Activated T-helper 17 cell treated with anti-CD3 and anti-CD28 coated beads, Interleukin-2, amount 50 U/mL, for 72 hours (primary cell): ENCODE results near the gene CFD. TPM values are rescaled to one million over a fixed set of nuclear protein-coding genes. Genes with fewer than 3 reads are reported as not detected.

Experiments
- ATAC-seq: fragments of 150-1000 bp; cut with Tn5 transposase; replicated peaks from 2 replicates; pipeline ENCODE4 v1.10.0; 2021; ENCODE audit warnings: mild to moderate bottlenecking, moderate library complexity
- H3K27ac Mint-ChIP-seq: one replicate; pipeline ENCODE4 v1.8.0; 2022; ENCODE audit warnings: mixed read lengths
- H3K27me3 Mint-ChIP-seq: one replicate; pipeline ENCODE4 v1.8.0; 2022; ENCODE audit warnings: mixed read lengths
- H3K36me3 Mint-ChIP-seq: one replicate; pipeline ENCODE4 v1.8.0; 2022; ENCODE audit warnings: low read depth, mild to moderate bottlenecking, mixed read lengths
- H3K4me1 Mint-ChIP-seq: one replicate; pipeline ENCODE4 v1.8.0; 2022; ENCODE audit warnings: mixed read lengths
- H3K4me3 Mint-ChIP-seq: one replicate; pipeline ENCODE4 v1.8.0; 2022; ENCODE audit warnings: mild to moderate bottlenecking, mixed read lengths
- H3K9me3 Mint-ChIP-seq: one replicate; pipeline ENCODE4 v1.8.0; 2022; ENCODE audit warnings: mixed read lengths
- total RNA-seq, 2 donors: library from RNA; stranded (reverse); gene quantifications; one replicate each; pipeline ENCODE4 v1.2.3, GENCODE V29; 2022

The CFD gene
- total RNA-seq, 2 donors from 2014 or later: 0.40 to 0.89 TPM

DNA sequence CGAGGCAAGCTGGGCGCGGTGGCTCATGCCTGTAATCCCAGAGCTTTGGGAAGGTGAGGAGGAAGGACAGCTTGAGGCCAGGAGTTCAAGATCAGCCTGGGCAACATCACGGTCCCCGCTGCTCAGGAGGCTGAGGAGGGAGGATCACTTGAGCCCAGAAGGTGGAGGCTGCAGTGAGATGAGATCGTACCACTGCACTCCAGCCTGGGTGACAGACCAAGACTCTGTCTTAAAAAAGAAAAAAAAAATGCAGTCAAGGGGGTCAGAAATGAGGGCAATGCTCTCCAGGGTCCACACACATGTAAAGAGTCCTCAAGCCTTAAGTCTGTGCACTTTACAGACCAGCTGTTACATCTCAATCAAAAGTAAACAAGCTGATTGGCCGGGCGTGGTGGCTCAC is 45.1 kb downstream of the CFD start:
- Mint-ChIP-seq H3K27me3 (no peaks in the 10 kb centered on the region), H3K4me3 (no peak overlapping the region), H3K27ac (no peak overlapping the region), H3K9me3 (no peaks in the 10 kb centered on the region), H3K4me1 (peaks cover 6% of the 10 kb centered on the region), H3K36me3 (peaks cover 49% of the 10 kb centered on the region)
- ATAC-seq: no peak

DNA sequence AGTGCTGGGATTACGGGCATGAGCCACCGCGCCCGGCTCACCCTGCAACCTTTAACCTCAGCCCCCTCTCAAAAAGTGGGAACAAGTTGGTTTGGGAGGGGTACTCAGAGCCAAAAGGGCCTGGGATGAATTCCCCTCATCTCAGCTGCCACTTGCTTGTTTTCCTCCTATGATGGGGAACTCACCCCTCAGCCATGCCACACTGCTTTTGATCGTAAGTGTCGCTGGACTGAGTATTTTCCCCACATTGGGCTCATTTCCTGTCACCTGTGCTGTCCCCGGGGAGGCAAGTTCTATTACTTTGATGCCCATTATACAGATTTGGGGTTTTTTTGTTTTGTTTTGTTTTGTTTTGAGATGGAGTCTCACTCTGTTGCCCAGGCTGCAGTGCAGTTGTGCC is 47.0 kb downstream of the CFD start:
- no peaks in the 10 kb centered on the region for H3K9me3 Mint-ChIP-seq
- peak overlapping the region; percentile 97 for H3K4me3 Mint-ChIP-seq
- H3K4me1 Mint-ChIP-seq: peaks cover 14% of the 10 kb centered on the region
- H3K27me3 Mint-ChIP-seq: no peaks in the 10 kb centered on the region
- peaks cover 48% of the 10 kb centered on the region for H3K36me3 Mint-ChIP-seq
- ATAC-seq: no peak
- peak overlapping the region; percentile 75 for H3K27ac Mint-ChIP-seq

DNA sequence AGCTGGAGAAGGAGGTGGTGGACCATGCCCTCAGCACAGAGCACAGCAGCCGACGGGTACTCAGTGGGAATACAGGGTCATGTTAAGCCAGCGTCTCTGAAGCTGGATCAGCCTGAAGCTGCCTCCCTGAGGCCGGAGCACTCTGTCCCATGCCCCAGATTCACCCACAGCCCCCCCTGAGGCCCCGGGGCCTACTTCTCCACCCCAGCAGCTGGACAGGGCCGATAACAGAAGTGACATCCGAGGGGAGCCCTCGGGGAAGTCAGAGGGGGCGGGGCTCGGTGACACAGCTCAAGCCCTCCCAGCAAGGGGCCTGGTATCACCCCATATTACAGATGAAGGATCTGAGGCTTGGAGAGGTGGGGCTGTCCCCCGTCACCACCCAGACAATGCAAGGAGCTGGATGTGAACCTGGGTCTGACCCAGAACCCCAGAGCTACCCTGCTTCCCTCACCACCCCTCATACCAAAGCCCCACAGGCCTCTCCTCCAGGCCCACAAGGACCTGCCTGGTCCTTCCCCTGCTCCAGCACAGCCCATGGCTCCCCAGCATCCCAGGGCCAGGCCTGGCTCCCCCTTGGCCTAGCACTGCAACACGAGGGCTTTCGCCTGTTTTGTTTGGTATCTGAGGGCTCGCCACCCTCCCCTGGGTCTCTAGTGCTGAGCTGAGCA is 47.9 kb downstream of the CFD start:
- peaks cover 14% of the 10 kb centered on the region for H3K4me1 Mint-ChIP-seq
- H3K27me3 Mint-ChIP-seq: no peaks in the 10 kb centered on the region
- H3K9me3 Mint-ChIP-seq: no peaks in the 10 kb centered on the region
- peaks cover 42% of the 10 kb centered on the region for H3K36me3 Mint-ChIP-seq
- peak overlapping the region; percentile 97 for H3K4me3 Mint-ChIP-seq
- ATAC-seq: no peak
- H3K27ac Mint-ChIP-seq: peak overlapping the region; percentile 75

DNA sequence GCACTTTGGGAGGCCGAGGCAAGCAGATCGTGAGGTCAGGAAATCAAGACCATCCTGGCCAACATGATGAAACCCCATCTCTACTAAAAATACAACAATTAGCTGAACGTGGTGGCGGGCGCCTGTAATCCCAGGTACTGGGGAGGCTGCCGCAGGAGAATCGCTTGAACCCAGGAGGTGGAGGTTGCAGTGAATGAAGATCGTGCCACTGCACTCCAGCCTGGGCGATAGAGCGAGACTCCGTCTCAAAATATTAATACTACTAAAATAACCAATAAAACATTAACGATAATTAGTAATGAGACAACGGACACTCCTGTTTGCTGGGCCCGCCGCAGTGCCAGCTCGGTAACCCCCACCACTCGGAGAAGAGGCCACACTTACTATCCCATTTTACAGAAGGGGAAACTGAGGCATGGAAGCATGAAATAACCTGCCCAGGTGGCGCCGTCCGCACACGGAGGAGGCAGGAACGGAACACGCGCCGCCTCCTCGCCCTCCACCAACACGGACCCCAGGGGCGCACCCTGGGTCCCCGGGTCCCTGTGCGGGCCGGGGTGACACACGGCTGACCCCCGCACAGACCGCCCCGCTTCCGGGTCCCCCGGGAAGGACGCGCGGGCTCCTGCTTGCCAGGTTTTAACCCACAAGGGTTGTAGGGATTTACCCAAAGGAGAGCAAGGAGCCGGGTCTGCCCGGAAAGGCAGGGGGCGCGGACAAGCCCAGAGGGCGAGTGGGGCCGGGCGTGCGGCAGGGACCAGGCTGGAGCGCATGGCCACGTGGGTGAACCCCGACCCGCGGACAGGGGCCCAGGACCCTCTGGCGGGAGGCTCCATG is 52.0 kb downstream of the CFD start:
- Mint-ChIP-seq H3K4me3 (peak overlapping the region; percentile 97), H3K27ac (no peak overlapping the region), H3K27me3 (no peaks in the 10 kb centered on the region), H3K36me3 (peaks cover 26% of the 10 kb centered on the region), H3K4me1 (peaks cover 14% of the 10 kb centered on the region), H3K9me3 (no peaks in the 10 kb centered on the region)
- no peak for ATAC-seq

DNA sequence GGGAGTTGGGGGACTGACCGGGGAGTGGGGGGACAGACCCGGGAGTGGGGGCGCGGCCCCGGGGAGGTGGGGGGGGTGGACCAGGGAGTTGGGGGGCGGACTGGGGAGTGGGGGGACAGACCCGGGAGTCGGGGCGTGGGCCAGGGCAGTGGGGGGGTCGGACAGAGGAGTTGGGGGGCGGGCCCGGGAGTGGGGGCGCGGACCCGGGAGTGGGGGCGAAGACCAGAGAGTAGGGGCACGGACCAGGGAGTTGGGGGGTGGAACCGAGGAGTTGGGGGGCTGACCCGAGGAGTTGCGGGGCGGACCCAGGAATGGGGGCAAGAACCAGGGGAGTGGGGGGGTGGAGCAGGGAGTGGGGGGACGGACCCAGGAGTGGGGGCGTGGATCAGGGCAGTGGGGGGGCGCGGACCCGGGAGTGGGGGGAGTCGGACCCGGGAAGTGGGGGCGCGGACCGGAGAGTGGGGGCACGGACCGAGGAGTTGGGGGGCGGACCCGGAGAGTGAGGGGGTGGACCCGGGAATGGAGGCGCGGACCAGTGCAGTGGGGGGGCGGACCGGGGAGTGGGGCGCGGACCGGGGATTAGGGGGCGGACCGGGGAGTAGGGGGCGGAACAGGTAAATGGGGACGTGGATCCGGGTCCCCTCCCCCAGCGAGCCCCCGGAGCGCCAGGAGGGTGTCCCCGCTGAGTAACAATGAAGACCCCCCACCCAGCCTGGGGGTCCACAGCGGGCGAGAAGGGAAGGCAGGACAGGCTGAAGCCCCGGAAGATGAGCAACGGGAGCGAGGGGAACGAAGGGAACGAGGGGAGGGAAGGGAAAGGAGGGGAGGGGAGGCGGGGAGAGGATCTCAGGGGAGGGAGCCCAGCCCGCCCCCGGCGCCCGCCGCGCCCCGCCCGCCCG is 53.0 kb downstream of the CFD start:
- H3K27me3 Mint-ChIP-seq: no peaks in the 10 kb centered on the region
- peak overlapping the region; percentile 77 for H3K4me3 Mint-ChIP-seq
- peaks cover 14% of the 10 kb centered on the region for H3K4me1 Mint-ChIP-seq
- peaks cover 26% of the 10 kb centered on the region for H3K36me3 Mint-ChIP-seq
- H3K27ac Mint-ChIP-seq: no peak overlapping the region
- ATAC-seq: no peak
- H3K9me3 Mint-ChIP-seq: no peaks in the 10 kb centered on the region

Other genes starting within 250 kb of the CFD start
- 10 to 100 TPM; 46.1 to 59.8 TPM for gene POLRMT, start 226.1 kb upstream of the CFD start, total RNA-seq
- 1 to 10 TPM in 1 of 2 donors, not detected in 1; 1.7 TPM for gene FGF22, start 219.8 kb upstream of the CFD start, total RNA-seq
- gene RNF126, start 196.4 kb upstream of the CFD start, total RNA-seq: 100 to 1,000 TPM in 1 of 2 donors, 10 to 100 TPM in 1; 74.0 to 103 TPM
- gene FSTL3, start 183.3 kb upstream of the CFD start, total RNA-seq: 1 to 10 TPM; 7.0 to 9.1 TPM
- not detected for gene PRSS57, start 164.2 kb upstream of the CFD start, total RNA-seq
- under 1 TPM in 1 of 2 donors, not detected in 1; 0.26 TPM for gene PALM, start 150.7 kb upstream of the CFD start, total RNA-seq
- gene MISP, start 108.6 kb upstream of the CFD start, total RNA-seq: under 1 TPM; 0.45 to 0.50 TPM
- 100 to 1,000 TPM; 405 to 726 TPM for gene PTBP1, start 62.2 kb upstream of the CFD start, total RNA-seq
- not detected for gene PLPPR3, start 37.7 kb upstream of the CFD start, total RNA-seq
- under 1 TPM in 1 of 2 donors, not detected in 1; 0.19 TPM for gene AZU1, start 31.8 kb upstream of the CFD start, total RNA-seq
- gene PRTN3, start 18.7 kb upstream of the CFD start, total RNA-seq: not detected
- not detected for gene ELANE, start 7.4 kb upstream of the CFD start, total RNA-seq
- 10 to 100 TPM; 60.4 to 64.1 TPM for gene MED16, start 33.5 kb downstream of the CFD start, total RNA-seq
- not detected for gene RNU6-9, start 33.8 kb downstream of the CFD start, total RNA-seq
- gene R3HDM4, start 53.6 kb downstream of the CFD start, total RNA-seq: 10 to 100 TPM; 78.5 to 79.3 TPM
- gene KISS1R, start 57.7 kb downstream of the CFD start, total RNA-seq: 10 to 100 TPM; 17.5 to 53.1 TPM
- gene ARID3A, start 66.4 kb downstream of the CFD start, total RNA-seq: 10 to 100 TPM; 50.3 to 79.3 TPM
- 10 to 100 TPM; 43.2 to 94.2 TPM for gene WDR18, start 124.7 kb downstream of the CFD start, total RNA-seq
- gene GRIN3B, start 140.8 kb downstream of the CFD start, total RNA-seq: under 1 TPM in 1 of 2 donors, not detected in 1; 0.21 TPM
- 100 to 1,000 TPM; 101 to 120 TPM for gene TMEM259, start 161.5 kb downstream of the CFD start, total RNA-seq
- not detected for gene RNU6-2, start 161.9 kb downstream of the CFD start, total RNA-seq
- gene CNN2, start 166.9 kb downstream of the CFD start, total RNA-seq: 100 to 1,000 TPM; 152 to 246 TPM
- 10 to 100 TPM; 21.8 to 31.2 TPM for gene ABCA7, start 180.4 kb downstream of the CFD start, total RNA-seq
- 100 to 1,000 TPM; 211 to 310 TPM for gene ARHGAP45, start 207.5 kb downstream of the CFD start, total RNA-seq
- 100 to 1,000 TPM; 155 to 248 TPM for gene POLR2E, start 235.7 kb downstream of the CFD start, total RNA-seq
- 100 to 1,000 TPM; 110 to 170 TPM for gene GPX4, start 244.3 kb downstream of the CFD start, total RNA-seq